Kidney (tissue), 14 donors: ENCODE data around the gene OLIG2. TPM values are rescaled to one million over a fixed set of nuclear protein-coding genes. Genes with fewer than 3 reads are reported as not detected.
A peak's percentile ranks its signal among the peaks of the same experiment; 100 is the strongest.

Experiments
- DNase-seq, 5 donors: peaks; one replicate each; pipeline ENCODE4 v3.0.0-alpha.2; 2013 to 2020
- FAIRE-seq: peaks from 2 replicates; lab custom pipeline; 2012; peaks lifted over from hg19 to GRCh38; lab: Jason Lieb, UNC
- H3K27ac ChIP-seq, 2 donors: one replicate each; pipeline ENCODE4 v1.7.0; 2013; ENCODE audit warnings: low read depth in 2 of 2, low read length in 2 of 2, inconsistent platforms in 1 of 2
- H3K27me3 ChIP-seq: one replicate; pipeline ENCODE4 v1.7.1; 2013; ENCODE audit warnings: low read length, inconsistent platforms; ENCODE audit not compliant: control insufficient read depth, insufficient read depth
- H3K36me3 ChIP-seq, 3 donors: one replicate each; pipeline versions ENCODE4 v1.7.0 to v1.7.1; 2013; ENCODE audit warnings: low read length in 3 of 3, control low read depth in 1 of 3, inconsistent platforms in 1 of 3; ENCODE audit not compliant: insufficient read depth in 3 of 3, control insufficient read depth in 2 of 3
- H3K4me1 ChIP-seq, 3 donors: one replicate each; pipeline versions ENCODE4 v1.7.0 to v1.7.1; 2013; ENCODE audit warnings: low read length in 3 of 3, inconsistent platforms in 1 of 3, low read depth in 1 of 3; ENCODE audit not compliant: control insufficient read depth in 2 of 3, insufficient read depth in 2 of 3
- H3K4me3 ChIP-seq, 3 donors: one replicate each; pipeline versions ENCODE4 v1.7.0 to v1.8.1; 2013; ENCODE audit warnings: low read length in 3 of 3, control low read depth in 1 of 3, inconsistent platforms in 1 of 3
- H3K9ac ChIP-seq, 3 donors: one replicate each; pipeline versions ENCODE4 v1.7.0 to v1.7.1; 2013; ENCODE audit warnings: low read length in 3 of 3, control low read depth in 1 of 3, inconsistent platforms in 1 of 3
- H3K9me3 ChIP-seq, 3 donors: one replicate each; pipeline versions ENCODE4 v1.7.0 to v1.7.1; 2013; ENCODE audit warnings: low read length in 3 of 3, control low read depth in 1 of 3, inconsistent platforms in 1 of 3; ENCODE audit not compliant: control insufficient read depth in 2 of 3, insufficient read depth in 1 of 3
- CTCF ChIP-seq: IDR thresholded peaks from 3 replicates; pipeline ENCODE4 v1.5.1; 2012; ENCODE audit warnings: mild to moderate bottlenecking, moderate library complexity, borderline replicate concordance; ENCODE audit not compliant: insufficient read depth; ENCODE audit errors: extremely low read depth
- intact Hi-C: fragments of 100-400 bp; cut with DNase I; formaldehyde crosslinking; loops from one replicate; pipeline ENCODE4 v1.11.1; 2022
- polyA plus RNA-seq: library from polyadenylated mRNA; stranded (reverse); fragments of 350-450 nt; fragmentation: Illumina TruSeq; extraction: RNeasy Lipid Tissue Mini Kit (QIAGEN cat#74804); gene quantifications from one replicate; pipeline ENCODE4 v1.2.3, GENCODE V29; 2014; ENCODE audit warnings: low read depth, low replicate concordance; ENCODE audit not compliant: insufficient read depth
- total RNA-seq: library from RNA; stranded (reverse); fragmentation: NEBNext Ultra II Directional; extraction: Animal tissue kit (Norgen Biotek cat#: 25700); gene quantifications from one replicate; pipeline ENCODE4 v1.2.1, GENCODE V29; 2021
- donor health status: control.
- donor health status: control.
- donor health status: control.
- donor health status: control.
- donor health status: control.
- donor health status: DM: yes; HTN: yes; CAD: no.
- donor health status: Normal renal cell carcinoma (clear cell type).

OLIG2 gene
- total and polyA plus RNA-seq, 2 donors from 2014 or later, result not detected

DNA sequence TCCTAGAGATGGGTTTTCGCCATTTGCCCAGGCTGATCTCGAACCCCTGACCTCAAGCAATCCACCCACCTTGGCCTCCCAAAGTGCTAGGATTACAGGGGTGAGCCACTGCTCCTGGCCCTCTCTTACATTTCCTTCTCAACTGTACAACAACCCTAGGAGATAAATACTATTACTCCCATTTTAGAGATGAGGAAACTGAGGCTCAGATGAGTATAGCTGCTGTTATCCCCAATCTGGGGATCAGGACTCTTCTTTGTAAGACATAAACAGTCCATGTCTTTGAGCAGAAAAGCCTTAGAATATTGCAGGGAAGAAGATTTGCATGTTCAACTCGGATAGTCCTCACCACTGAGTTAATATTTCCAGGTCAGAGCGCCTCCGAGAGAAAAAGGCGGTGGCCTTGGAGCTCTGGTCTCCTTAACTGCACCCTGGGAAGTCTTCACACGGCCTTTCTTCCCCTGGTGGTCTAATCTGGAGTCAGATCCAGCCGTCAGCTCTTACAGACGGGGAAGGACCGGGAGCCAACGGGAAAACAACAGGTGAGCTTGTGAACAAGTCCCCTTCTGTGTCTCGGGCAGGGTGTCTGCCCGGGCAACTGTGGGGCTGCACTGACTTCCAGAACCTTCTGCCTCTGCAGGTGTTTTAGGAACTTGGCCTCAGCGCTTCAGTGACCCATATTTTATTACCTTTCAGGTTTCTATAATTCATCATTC, 38.3 kb downstream of the OLIG2 start:
- H3K27ac ChIP-seq, result no peak overlapping the region
- no peak for TF ChIP-seq CTCF
- no peak overlapping the region for H3K9ac ChIP-seq
- no peaks in the 10 kb centered on the region for H3K36me3 ChIP-seq
- no peaks in the 10 kb centered on the region for H3K9me3 ChIP-seq
- H3K4me3 ChIP-seq, result no peak overlapping the region
- DNase-seq (peak in 1 of 5 donors; percentile 14), FAIRE-seq (no peak)
- intact Hi-C loops, result no loop called here
- peaks cover 21% of the 10 kb centered on the region for H3K27me3 ChIP-seq
- H3K4me1 ChIP-seq, result no peaks in the 10 kb centered on the region

DNA sequence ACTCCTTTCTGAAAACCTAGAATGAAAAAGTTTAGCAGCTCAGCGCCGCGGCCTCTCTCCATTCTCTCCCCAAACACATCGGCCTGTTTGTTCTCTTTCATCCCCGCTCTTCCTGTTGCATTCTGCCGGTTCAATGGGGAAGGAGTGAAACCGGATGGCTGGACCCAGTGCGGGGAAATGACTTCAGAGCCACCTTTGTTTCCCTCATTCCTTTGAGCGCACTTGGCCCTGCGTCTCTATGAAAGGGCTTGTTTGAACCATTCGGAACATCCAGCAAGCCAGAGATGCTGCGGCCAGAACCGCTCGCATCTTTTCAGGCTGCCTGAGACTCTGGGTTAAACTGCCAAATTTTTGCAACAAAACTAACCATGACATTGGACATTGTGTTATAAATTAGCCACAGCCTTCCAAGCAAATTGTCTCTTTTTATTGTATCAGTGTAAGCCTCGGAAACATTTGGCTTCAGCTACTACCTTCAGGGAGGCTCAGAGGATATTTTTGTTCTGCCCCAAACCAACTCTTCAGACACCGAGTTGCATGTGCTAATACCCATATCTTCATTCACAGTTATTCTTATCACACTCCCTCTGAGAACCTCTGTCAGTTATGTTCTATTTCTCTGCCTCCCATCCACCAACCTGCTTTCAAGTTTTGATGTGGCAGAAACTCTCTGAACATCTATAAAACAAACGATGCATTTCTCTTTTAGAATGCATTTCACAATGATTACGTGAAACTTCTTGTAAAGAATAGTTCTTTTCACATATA, 39.1 kb downstream of the OLIG2 start:
- Histone ChIP-seq H3K4me1 (no peaks in the 10 kb centered on the region), H3K9me3 (no peaks in the 10 kb centered on the region), H3K36me3 (no peaks in the 10 kb centered on the region), H3K4me3 (no peak overlapping the region), H3K27ac (no peak overlapping the region), H3K27me3 (peaks cover 27% of the 10 kb centered on the region), H3K9ac (no peak overlapping the region)
- FAIRE-seq (no peak), DNase-seq (no peak)
- intact Hi-C loops, result no loop called here
- no peak for TF ChIP-seq CTCF

DNA sequence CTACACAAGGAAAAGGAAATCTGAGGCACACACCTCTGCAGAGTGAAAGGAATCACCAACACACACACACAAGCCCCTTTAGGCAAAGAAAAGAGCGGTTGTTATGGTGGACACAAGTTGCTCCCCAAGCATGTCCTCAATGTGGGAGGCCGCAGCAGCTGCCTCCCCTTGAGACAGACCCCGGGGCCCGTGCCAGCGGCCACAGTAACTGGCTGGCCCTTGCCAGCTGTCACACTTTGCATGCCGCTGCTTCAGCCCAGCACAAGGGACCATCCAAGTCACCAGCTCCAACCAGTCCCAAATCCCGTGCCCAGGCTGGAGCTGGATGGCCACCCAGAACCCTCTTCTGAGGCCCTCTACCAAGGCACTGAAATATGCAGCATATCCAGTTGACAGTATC, 41.3 kb downstream of the OLIG2 start:
- H3K4me1 ChIP-seq, result peaks cover 0 to 2% (median 0%) of the 10 kb centered on the region in 3 donors
- H3K36me3 ChIP-seq, result no peaks in the 10 kb centered on the region
- FAIRE-seq (no peak), DNase-seq (no peak)
- H3K4me3 ChIP-seq, result no peak overlapping the region
- TF ChIP-seq CTCF, result no peak
- no peaks in the 10 kb centered on the region for H3K9me3 ChIP-seq
- H3K27ac ChIP-seq, result no peak overlapping the region
- H3K27me3 ChIP-seq, result peaks cover 33% of the 10 kb centered on the region
- H3K9ac ChIP-seq, result no peak overlapping the region
- intact Hi-C loops, result no loop called here
